H1 (cell line): ENCODE measurements around the gene THADA. TPM values are rescaled to one million over a fixed set of nuclear protein-coding genes. Genes with fewer than 3 reads are reported as not detected.

Experiments used
- ASH2L ChIP-seq: fragments of 200-600, 300-600 bp; sonication (generic); IDR thresholded peaks from one replicate; pipeline ENCODE4 v1.7.1; 2017; ENCODE audit warnings: low read length
- GABPA ChIP-seq: IDR thresholded peaks from 2 replicates; pipeline ENCODE4 v1.6.1; 2011; ENCODE audit warnings: mild to moderate bottlenecking, low read length, moderate library complexity, borderline replicate concordance; ENCODE audit not compliant: insufficient read depth
- KDM1A ChIP-seq: fragments of 200-600, 300-600 bp; sonication (generic); IDR thresholded peaks from 2 replicates; pipeline ENCODE4 v1.7.1; 2016; ENCODE audit warnings: mild to moderate bottlenecking, low read length, borderline replicate concordance
- MAFK ChIP-seq: IDR thresholded peaks from 2 replicates; pipeline ENCODE4 v1.6.1; 2012; ENCODE audit warnings: low read depth, mild to moderate bottlenecking, improper control_type of control experiment, low read length
- PHF8 ChIP-seq: fragments of 200-600 bp; sonication (generic); conservative IDR thresholded peaks from 2 replicates; pipeline ENCODE4 v1.7.1; 2012; ENCODE audit warnings: low read depth, mild to moderate bottlenecking, inconsistent platforms, low read length, moderate library complexity
- RAD21 ChIP-seq, 2 experiments: IDR thresholded peaks in 1 of 2; conservative IDR thresholded peaks in 1 of 2; 2 replicates each; pipeline ENCODE4 v1.6.1; 2011; ENCODE audit warnings: low read depth in 2 of 2, low read length in 2 of 2, improper control_type of control experiment in 1 of 2, inconsistent platforms in 1 of 2, mild to moderate bottlenecking in 1 of 2, moderate library complexity in 1 of 2
- SRF ChIP-seq: IDR thresholded peaks from 2 replicates; pipeline ENCODE4 v1.6.1; 2011; ENCODE audit warnings: mild to moderate bottlenecking, low read depth, low read length, moderate library complexity
- YY1 ChIP-seq: IDR thresholded peaks from 2 replicates; pipeline ENCODE4 v1.6.1; 2011; ENCODE audit warnings: low read depth, mild to moderate bottlenecking, low read length
- polyA plus RNA-seq, 7 experiments: library from polyadenylated mRNA; depleted of rRNA in 3 of 7; stranded (reverse) in 5 of 7; unstranded in 2 of 7; fragments of >200 nt in 5 of 7; fragments of 200-250 nt in 2 of 7; gene quantifications; 1 replicate in 5 of 7; 2 replicates in 1 of 7; 4 replicates in 1 of 7; pipeline versions ENCODE4 v1.2.1 to v1.2.3, GENCODE V29; 2011 to 2013; ENCODE audit warnings: missing spikeins in 2 of 7, mixed read lengths in 2 of 7
- total RNA-seq: library from RNA; stranded (reverse); fragmentation: NEBNext Ultra II Directional; extraction: Animal tissue kit (Norgen Biotek cat#: 25700); gene quantifications from 2 replicates; pipeline ENCODE4 v1.2.1, GENCODE V29; 2021

The THADA gene
- total and polyA plus RNA-seq, 2 of the 8 experiments (the other 6 are each of a cell fraction or from before 2014, with no cell fraction given), result 22.4 to 26.8 TPM

DNA sequence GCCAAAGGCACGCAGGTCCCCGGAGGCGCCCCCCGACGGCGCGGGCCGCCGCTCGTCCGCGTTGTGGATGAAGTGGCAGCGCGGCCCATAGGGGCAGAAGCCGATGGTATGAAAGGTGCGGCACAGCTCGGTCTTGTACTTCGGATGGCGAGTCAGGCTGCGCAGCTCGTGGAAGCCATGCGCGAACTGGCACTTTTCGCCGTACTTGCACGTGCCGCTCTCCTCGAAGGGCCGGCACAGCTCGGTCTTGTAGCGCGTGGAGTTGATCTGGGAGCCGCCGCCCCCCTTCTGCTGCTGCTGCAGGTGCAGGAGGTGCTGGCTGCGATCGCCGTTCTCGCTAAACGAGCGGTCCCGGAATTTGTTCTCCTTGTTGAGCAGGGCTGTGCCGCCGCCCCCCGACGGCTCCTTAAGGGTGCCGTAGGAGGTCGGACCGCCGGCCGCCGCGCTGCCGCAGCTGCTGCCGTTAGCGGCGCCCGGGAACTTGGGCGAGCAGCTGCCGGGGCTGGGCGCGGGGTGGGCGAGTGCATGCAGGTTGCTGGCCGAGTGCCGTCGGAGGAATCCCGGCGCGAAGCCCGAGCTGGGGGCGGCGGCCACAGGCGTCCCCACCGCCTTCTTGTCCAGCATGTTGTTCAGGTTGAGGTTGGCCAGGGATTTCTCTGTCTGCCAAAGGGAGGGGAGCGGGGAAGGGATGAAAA lies 370.6 kb downstream of the THADA start (continued):
- TF ChIP-seq ASH2L, result peak; percentile 19
- TF ChIP-seq YY1, result no peak
- TF ChIP-seq MAFK, result no peak
- no peak for TF ChIP-seq RAD21 (IDR thresholded peaks at IDR 0.05 in 1 of 2, conservative IDR thresholded peaks at IDR 0.05 in 1 of 2; ENCODE audit: low read depth in 2 of 2, low read length in 2 of 2)
- TF ChIP-seq SRF, result no peak
- TF ChIP-seq GABPA, result no peak
- TF ChIP-seq PHF8, result peak; percentile 12; the same call in 1 of the 2 replicates
- no peak for TF ChIP-seq KDM1A
